ENCODE data around the gene KRTAP2-1. TPM values are rescaled to one million over a fixed set of nuclear protein-coding genes. Genes with fewer than 3 reads are reported as not detected.

The KRTAP2-1 gene
- total RNA-seq, 1 experiment from 2014 or later: not detected

GRCh38 chr17:41012326-41013120 lies 34.6 kb downstream of the KRTAP2-1 start:
- Histone ChIP-seq H2AFZ (ENCODE audit: low read depth, low read length, poor library complexity, severe bottlenecking) (no peak overlapping the region), H3K79me2 (ENCODE audit: insufficient read depth, low read length) (no peaks in the 10 kb centered on the region), H3K9ac (ENCODE audit: low read length) (no peak overlapping the region), H3K36me3 (ENCODE audit: control insufficient read depth in 1 of 2, insufficient read depth in 2 of 2, low read length in 2 of 2) (no peaks in the 10 kb centered on the region), H3K4me2 (ENCODE audit: low read length) (no peak overlapping the region), H3K4me3 (replicated peaks in 1 of 2; ENCODE audit: low read depth in 1 of 2, low read length in 2 of 2) (no peak overlapping the region), H3K27ac (ENCODE audit: low read depth, low read length) (no peak overlapping the region), H3K9me3 (ENCODE audit: control insufficient read depth in 1 of 2, insufficient read depth in 1 of 2, low read depth in 1 of 2, low read length in 2 of 2) (no peaks in the 10 kb centered on the region), H4K20me1 (ENCODE audit: insufficient read depth) (no peaks in the 10 kb centered on the region), H3K9me2 (ENCODE audit: insufficient read depth) (no peaks in the 10 kb centered on the region), H3K27me3 (ENCODE audit: insufficient read depth, low read length) (no peaks in the 10 kb centered on the region), H3K4me1 (ENCODE audit: control insufficient read depth in 1 of 2, insufficient read depth in 2 of 2, low read length in 2 of 2) (peaks cover 0 to 6% of the 10 kb centered on the region in 2 experiments; a peak in 1 of 4 replicates)
- POLR2A ChIA-PET: no interaction called here
- intact Hi-C loops (cut with micrococcal nuclease): no loop called here
- TF ChIP-seq ELF1 (IDR thresholded peaks at IDR 0.05; ENCODE audit: borderline replicate concordance, low read depth): no peak
- no peak for TF ChIP-seq ZFX (IDR thresholded peaks at IDR 0.05)
- no peak for TF ChIP-seq TCF7L2 (IDR thresholded peaks at IDR 0.05; ENCODE audit: borderline replicate concordance, extremely low read depth, insufficient read depth, insufficient read length)
- no peak for TF ChIP-seq ZBTB33 (IDR thresholded peaks at IDR 0.05; ENCODE audit: extremely low read depth, insufficient replicate concordance, low read length)
- TF ChIP-seq POLR2AphosphoS5 (IDR thresholded peaks at IDR 0.05; ENCODE audit: low read depth, low read length): no peak
- TF ChIP-seq MAX (IDR thresholded peaks at IDR 0.05): no peak
- TF ChIP-seq YY1 (IDR thresholded peaks at IDR 0.05; ENCODE audit: extremely low read depth, insufficient replicate concordance, low read depth, low read length): no peak
- TF ChIP-seq ATF3 (IDR thresholded peaks at IDR 0.05): no peak
- TF ChIP-seq EGR1 (IDR thresholded peaks at IDR 0.05; ENCODE audit: low read depth): no peak
- TF ChIP-seq SP1 (IDR thresholded peaks at IDR 0.05; ENCODE audit: low read depth): no peak
- no peak for TF ChIP-seq POLR2A (IDR thresholded peaks at IDR 0.05; ENCODE audit: borderline replicate concordance, extremely low read depth, insufficient read depth, insufficient read length)
- no peak for TF ChIP-seq EZH2phosphoT487 (IDR thresholded peaks at IDR 0.05; ENCODE audit: borderline replicate concordance)
- TF ChIP-seq REST (IDR thresholded peaks at IDR 0.05; ENCODE audit: low read depth): no peak
- RAD21 ChIA-PET (ENCODE audit: low non-redundant PET in 1 of 2, low total read pairs in 2 of 2, uncharacterized antibody in 2 of 2, unreplicated experiment in 2 of 2): no interaction called here
- CTCF ChIA-PET: no interaction called here
- no peak for DNase-seq (ENCODE audit: low read depth, low spot score)
- no TSS peak for BruUV-seq (replicated peaks)
- no peak for ATAC-seq

Measured in HCT116 (cell line).